Gastrocnemius medialis (tissue), 4 donors: Measurements from ENCODE around the gene TMEM253. TPM values are rescaled to one million over a fixed set of nuclear protein-coding genes. Genes with fewer than 3 reads are reported as not detected.
A peak's percentile ranks its signal among the peaks of the same experiment; 100 is the strongest.

ENCODE experiments used
- ATAC-seq, 2 donors: fragments of 150-250 bp; one replicate each; pipeline ENCODE4 v1.9.1; 2016
- DNase-seq, 2 donors: peaks; one replicate each; pipeline ENCODE4 v3.0.0-alpha.2; 2019
- H3K27ac ChIP-seq, 4 donors: fragments of 200-600 bp; sonication (generic); 1 replicate in 1 of 4; 2 replicates in 3 of 4; pipeline ENCODE4 v1.5.1; 2016 to 2018; ENCODE audit warnings: mild to moderate bottlenecking in 2 of 4, moderate library complexity in 1 of 4
- H3K27me3 ChIP-seq, 3 donors: fragments of 200-600 bp; sonication (generic) in 2 of 3; 1 replicate in 1 of 3; 2 replicates in 2 of 3; pipeline versions ENCODE4 v1.5.1 to v1.6.0; 2016 to 2019; ENCODE audit warnings: mild to moderate bottlenecking in 1 of 3, moderate library complexity in 1 of 3
- H3K36me3 ChIP-seq, 2 donors: fragments of 200-600 bp; sonication (generic) in 1 of 2; one replicate each; pipeline ENCODE4 v1.5.1; 2017 to 2018
- H3K4me1 ChIP-seq, 2 donors: fragments of 200-600 bp; sonication (generic) in 1 of 2; one replicate each; pipeline ENCODE4 v1.5.1; 2016 to 2017; ENCODE audit warnings: mild to moderate bottlenecking in 2 of 2
- H3K4me3 ChIP-seq, 4 donors: fragments of 200-600 bp; sonication (generic) in 3 of 4; 1 replicate in 1 of 4; 2 replicates in 3 of 4; pipeline ENCODE4 v1.5.1; 2016 to 2019; ENCODE audit warnings: mild to moderate bottlenecking in 2 of 4
- H3K9me3 ChIP-seq, 3 donors: fragments of 200-600 bp; sonication (generic) in 2 of 3; 1 replicate in 1 of 3; 2 replicates in 2 of 3; pipeline ENCODE4 v1.5.1; 2016 to 2019
- CTCF ChIP-seq, 5 experiments: fragments of 450-650 bp in 3 of 5; fragments of 200-600 bp in 2 of 5; sonication (generic) in 2 of 5; IDR thresholded peaks in 4 of 5; conservative IDR thresholded peaks in 1 of 5; 1 replicate in 4 of 5; 2 replicates in 1 of 5; pipeline ENCODE4 v1.5.1; 2016 to 2019; ENCODE audit warnings: antibody characterized with exemption in 5 of 5, mild to moderate bottlenecking in 3 of 5, moderate library complexity in 3 of 5
- POLR2A ChIP-seq, 2 donors: fragments of 450-650 bp; IDR thresholded peaks; one replicate each; pipeline ENCODE4 v1.6.1; 2017; ENCODE audit warnings: antibody characterized with exemption in 2 of 2, mild to moderate bottlenecking in 2 of 2, moderate library complexity in 2 of 2
- in situ Hi-C, 4 donors: fragments of 200-750 bp; cut with MboI; loops; one replicate each; pipeline versions ENCODE4 v1.15.0 to v1.8.0; 2017; ENCODE audit warnings: low sequenced_read_pairs in 4 of 4
- intact Hi-C: fragments of 100-400 bp; cut with DNase I; formaldehyde crosslinking; loops from one replicate; pipeline ENCODE4 v1.15.1; 2023; ENCODE audit warnings: low total_unique reads
- total RNA-seq, 4 donors: library from RNA; depleted of rRNA; stranded (reverse); fragments of >200 nt; gene quantifications; one replicate each; pipeline versions ENCODE4 v1.1.0 to v1.2.3, GENCODE V29; 2016

Gene TMEM253
- under 1 TPM in 2 of 4 donors, not detected in 2; 0.19 to 0.35 TPM for total RNA-seq

GRCh38 chr14:21100931-21101330, at the start of gene TMEM253:
TMEM253 (plus strand) TSS chr14:21101066; CDS start chr14:21101344, 278 bp downstream.
- intact Hi-C loops (loop anchor here (10.0 kb wide), 1 partner anchor 756 kb away; the partner anchor contains the start of gene PARP2), in situ Hi-C loops (loop anchor here (5.0 to 25.0 kb wide), 5 partner anchors 34 to 414 kb away; partner anchors contain the start of genes ANG (in 2 of the 4) and RNASE4 (in 2 of the 4))
- H3K4me1 ChIP-seq: peaks cover 35 to 46% of the 10 kb centered on the region in 2 donors
- ATAC-seq: no peak
- no peaks in the 10 kb centered on the region for H3K36me3 ChIP-seq
- no peak for DNase-seq
- no peak within 1 kb of the TSS for H3K4me3 ChIP-seq
- H3K27ac ChIP-seq: peak within 1 kb of the TSS in 2 of 4 donors; percentile 24 to 96
- no peaks in the 10 kb centered on the region for H3K9me3 ChIP-seq
- H3K27me3 ChIP-seq: no peaks in the 10 kb centered on the region
- TF ChIP-seq POLR2A (IDR thresholded peaks at IDR 0.05) (no peak), CTCF (IDR thresholded peaks at IDR 0.05 in 4 of 5, conservative IDR thresholded peaks at IDR 0.05 in 1 of 5) (no peak)

GRCh38 chr14:21053184-21054122, 47.4 kb upstream of the TMEM253 start:
- H3K4me1 ChIP-seq: peaks cover 0 to 3% of the 10 kb centered on the region in 2 donors
- H3K36me3 ChIP-seq: no peaks in the 10 kb centered on the region
- intact Hi-C loops: no loop called here
- in situ Hi-C loops: loop anchor here in 1 of 4 donors (25.0 kb wide), 1 partner anchor 366 kb away; the partner anchor contains the start of genes ANG and RNASE4
- TF ChIP-seq CTCF (IDR thresholded peaks at IDR 0.05 in 4 of 5, conservative IDR thresholded peaks at IDR 0.05 in 1 of 5) (no peak), POLR2A (IDR thresholded peaks at IDR 0.05) (no peak)
- no peak overlapping the region for H3K4me3 ChIP-seq
- H3K9me3 ChIP-seq: no peaks in the 10 kb centered on the region
- H3K27ac ChIP-seq: no peak overlapping the region
- DNase-seq: no peak
- no peaks in the 10 kb centered on the region for H3K27me3 ChIP-seq
- no peak for ATAC-seq

GRCh38 chr14:21054123-21054767, 46.6 kb upstream of the TMEM253 start:
- H3K4me1 ChIP-seq: no peaks in the 10 kb centered on the region
- H3K36me3 ChIP-seq: no peaks in the 10 kb centered on the region
- TF ChIP-seq POLR2A (IDR thresholded peaks at IDR 0.05) (no peak), CTCF (IDR thresholded peaks at IDR 0.05 in 4 of 5, conservative IDR thresholded peaks at IDR 0.05 in 1 of 5) (no peak)
- in situ Hi-C loops (loop anchor here in 1 of 4 donors (25.0 kb wide), 1 partner anchor 367 kb away; the partner anchor contains the start of genes ANG and RNASE4), intact Hi-C loops (no loop called here)
- no peak for ATAC-seq
- H3K27me3 ChIP-seq: no peaks in the 10 kb centered on the region
- DNase-seq: no peak
- no peak overlapping the region for H3K4me3 ChIP-seq
- H3K9me3 ChIP-seq: no peaks in the 10 kb centered on the region
- no peak overlapping the region for H3K27ac ChIP-seq

GRCh38 chr14:21054768-21055145, 46.1 kb upstream of the TMEM253 start:
- H3K9me3 ChIP-seq: no peaks in the 10 kb centered on the region
- no peak overlapping the region for H3K27ac ChIP-seq
- intact Hi-C loops (loop anchor here (5.0 kb wide), 1 partner anchor 43 kb away; the partner anchor contains the start of gene ZNF219), in situ Hi-C loops (loop anchor here in 1 of 4 donors (25.0 kb wide), 1 partner anchor 367 kb away; the partner anchor contains the start of genes ANG and RNASE4)
- H3K36me3 ChIP-seq: no peaks in the 10 kb centered on the region
- ATAC-seq (no peak), DNase-seq (no peak)
- no peaks in the 10 kb centered on the region for H3K27me3 ChIP-seq
- no peak overlapping the region for H3K4me3 ChIP-seq
- no peak for TF ChIP-seq CTCF (IDR thresholded peaks at IDR 0.05 in 4 of 5, conservative IDR thresholded peaks at IDR 0.05 in 1 of 5)
- no peak for TF ChIP-seq POLR2A (IDR thresholded peaks at IDR 0.05)
- H3K4me1 ChIP-seq: no peaks in the 10 kb centered on the region
